GM18868 (cell line): Measurements from ENCODE around the gene MED16.
A peak's percentile ranks its signal among the peaks of the same experiment; 100 is the strongest.

Experiments
- ATAC-seq: cut with Tn5 transposase; IDR thresholded peaks from one replicate; pipeline ENCODE4 v1.9.1; 2021; ENCODE audit warnings: mild to moderate bottlenecking, moderate library complexity; ENCODE audit not compliant: unreplicated experiment

MED16 gene

GRCh38 chr19:927780-928401 lies 34.9 kb upstream of the MED16 start:
- ATAC-seq = no peak

GRCh38 chr19:927351-927779 lies 34.4 kb upstream of the MED16 start:
- ATAC-seq = no peak

GRCh38 chr19:926589-927350 lies 33.8 kb upstream of the MED16 start:
- no peak for ATAC-seq

GRCh38 chr19:926323-926588 lies 33.3 kb upstream of the MED16 start:
- no peak for ATAC-seq

- peak; percentile 49 for ATAC-seq
Measured at GRCh38 chr19:925526-926322, 32.7 kb upstream of the MED16 start, which contains the start of gene ARID3A. ARID3A (plus strand) TSS chr19:926035; CDS start chr19:929529, 3,494 bp downstream.

- ATAC-seq = peak; percentile 41
Measured at GRCh38 chr19:925087-925525, 32.1 kb upstream of the MED16 start.

- ATAC-seq = no peak
Measured at GRCh38 chr19:924553-925086, 31.6 kb upstream of the MED16 start.

- ATAC-seq = no peak
Measured at GRCh38 chr19:920051-920864, 27.3 kb upstream of the MED16 start.

GRCh38 chr19:919199-920050 lies 26.4 kb upstream of the MED16 start:
- no peak for ATAC-seq

- ATAC-seq = no peak
Measured at GRCh38 chr19:918481-919198, 25.7 kb upstream of the MED16 start.

GRCh38 chr19:918152-918437 lies 25.1 kb upstream of the MED16 start:
- no peak for ATAC-seq

- no peak for ATAC-seq
Measured at GRCh38 chr19:917323-918151, 24.6 kb upstream of the MED16 start, which contains the start of gene KISS1R. KISS1R (plus strand) TSS chr19:917333; CDS start chr19:917503, 170 bp downstream.

GRCh38 chr19:916645-917322 lies 23.8 kb upstream of the MED16 start:
- no peak for ATAC-seq

GRCh38 chr19:913080-913748 lies 20.2 kb upstream of the MED16 start, which contains the start of gene R3HDM4:
R3HDM4 (minus strand) TSS chr19:913219; CDS start chr19:913157, 62 bp downstream.
- no peak for ATAC-seq

- no peak for ATAC-seq
Measured at GRCh38 chr19:912181-913079, 19.4 kb upstream of the MED16 start.
